Measurements from ENCODE around the gene CNTROB.

- no peak for TF ChIP-seq CTCF (conservative IDR thresholded peaks at IDR 0.05; ENCODE audit: low read length)
- TF ChIP-seq EZH2phosphoT487 (IDR thresholded peaks at IDR 0.05; ENCODE audit: borderline replicate concordance, low read depth, low read length), result no peak
These were observed 43.7 kb upstream of the CNTROB start, which contains the start of gene CHD3 for GRCh38 chr17:7888184-7888920.
